Stimulated activated CD4-positive, alpha-beta T cell treated with anti-CD3 and anti-CD28 coated beads, Interleukin-15, amount 100 ng/mL, for 48 hours (primary cell): ENCODE data around the gene FOXA1.

Source experiments
- DNase-seq, 2 donors: peaks; one replicate each; pipeline ENCODE4 v3.0.0-alpha.2; 2020; ENCODE audit warnings: low read depth in 2 of 2

The FOXA1 gene

DNA sequence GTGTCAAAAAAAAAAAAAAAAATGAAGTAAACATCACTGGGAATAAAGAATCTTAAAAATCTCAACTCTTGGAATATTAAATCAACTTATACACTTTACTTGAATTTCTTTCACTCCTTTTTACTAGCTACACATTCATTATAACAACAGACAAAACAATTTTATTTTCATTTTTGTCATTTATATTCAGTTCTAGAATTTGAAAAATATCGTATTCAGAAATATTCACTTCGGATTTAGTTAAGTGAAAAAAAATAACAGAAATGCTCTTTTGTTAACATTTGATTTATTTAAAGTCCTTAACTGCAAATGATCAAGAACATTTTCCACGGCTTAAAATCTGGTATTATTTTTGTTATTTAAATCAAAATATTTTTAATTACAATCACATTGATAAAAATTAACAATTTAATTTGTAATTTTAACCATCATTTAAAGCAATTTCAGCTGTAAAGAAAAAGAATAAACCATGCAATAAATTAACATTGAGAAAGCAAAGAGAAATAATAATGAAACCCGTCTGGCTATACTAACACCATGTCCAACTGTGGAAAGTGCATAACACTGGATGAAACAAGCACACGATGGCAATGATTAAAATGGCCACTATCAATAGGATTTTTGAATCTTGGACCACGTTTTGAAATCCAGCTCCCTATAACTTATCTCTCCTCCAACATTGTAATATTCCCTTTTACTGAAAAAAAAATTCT, 5.2 kb downstream of the FOXA1 start:
- DNase-seq: no peak

DNA sequence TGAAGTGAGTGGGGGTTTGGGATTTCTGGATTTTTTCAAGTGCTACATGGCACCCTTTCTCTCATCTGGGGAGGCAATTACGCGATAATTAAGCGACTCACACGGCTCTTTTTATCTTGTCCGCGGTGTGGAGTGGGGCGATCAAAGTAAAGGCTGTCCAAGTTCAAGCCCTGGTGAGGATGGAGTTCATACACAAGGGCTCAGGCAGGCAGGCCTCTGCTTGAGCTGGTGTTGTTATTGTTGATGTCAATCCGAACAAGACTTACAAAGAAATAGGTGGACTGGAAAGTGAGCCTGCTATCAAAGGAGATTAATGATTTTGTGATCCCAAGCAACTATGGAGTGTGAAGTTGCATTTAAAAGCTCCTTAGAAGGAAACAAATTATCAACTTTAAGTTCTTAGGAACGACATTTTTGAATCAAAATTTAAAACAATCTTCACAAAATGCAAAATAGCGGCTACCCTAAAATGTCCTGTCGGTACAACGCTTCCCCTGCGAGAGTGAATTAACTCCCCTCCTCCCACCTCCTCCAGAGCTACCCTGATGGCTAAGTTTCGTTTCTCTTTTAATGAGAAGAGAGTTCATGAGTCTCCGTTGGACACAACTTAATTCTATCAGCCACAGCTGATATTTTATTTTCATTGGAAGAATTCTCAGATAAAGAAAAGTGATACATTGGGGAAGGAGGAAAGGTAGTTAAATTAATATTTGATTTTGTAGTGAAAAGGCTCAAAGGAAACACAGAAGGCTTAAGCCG, 5.9 kb downstream of the FOXA1 start:
- DNase-seq: no peak

GRCh38 chr14:37588667-37588955, 6.4 kb downstream of the FOXA1 start:
- no peak for DNase-seq

- no peak for DNase-seq
Measured at GRCh38 chr14:37587881-37588666, 7.0 kb downstream of the FOXA1 start.

DNA sequence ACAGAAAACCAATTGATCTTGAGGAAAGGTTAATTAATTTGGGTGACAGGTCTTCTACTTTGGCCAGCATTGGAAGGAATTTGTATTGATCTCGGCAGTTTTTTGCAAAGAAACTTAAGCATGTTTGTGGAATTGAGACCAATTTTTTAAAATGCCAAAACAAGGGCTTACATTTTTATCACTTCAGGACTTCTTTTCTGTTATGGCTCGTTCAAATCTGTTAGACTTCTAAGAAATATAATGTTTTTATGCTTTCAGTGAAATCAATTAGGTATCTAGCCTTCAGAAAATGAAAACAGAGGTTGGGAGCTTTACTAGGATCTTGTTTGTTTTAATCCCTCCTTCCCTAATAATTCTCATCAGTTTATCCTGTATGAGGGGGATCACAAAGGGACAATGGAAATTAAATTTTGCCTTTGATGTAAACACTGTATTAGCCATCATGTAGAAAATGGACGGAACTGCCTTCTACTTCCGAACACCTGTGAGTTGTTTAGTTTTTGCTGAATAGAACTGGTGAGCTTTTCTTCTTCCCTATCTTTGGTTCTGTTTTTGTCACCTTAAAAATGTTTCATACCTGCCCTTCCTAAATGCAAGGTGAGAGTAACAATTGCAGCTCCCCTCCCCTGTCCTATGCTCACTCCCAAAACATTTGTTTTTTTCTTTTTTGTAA, 7.8 kb downstream of the FOXA1 start:
- no peak for DNase-seq

- no peak for DNase-seq
Measured at GRCh38 chr14:37586797-37587130, 8.3 kb downstream of the FOXA1 start.

- no peak for DNase-seq
Measured at GRCh38 chr14:37585971-37586796, 8.9 kb downstream of the FOXA1 start.

GRCh38 chr14:37585101-37585511, 9.9 kb downstream of the FOXA1 start:
- no peak for DNase-seq

DNA sequence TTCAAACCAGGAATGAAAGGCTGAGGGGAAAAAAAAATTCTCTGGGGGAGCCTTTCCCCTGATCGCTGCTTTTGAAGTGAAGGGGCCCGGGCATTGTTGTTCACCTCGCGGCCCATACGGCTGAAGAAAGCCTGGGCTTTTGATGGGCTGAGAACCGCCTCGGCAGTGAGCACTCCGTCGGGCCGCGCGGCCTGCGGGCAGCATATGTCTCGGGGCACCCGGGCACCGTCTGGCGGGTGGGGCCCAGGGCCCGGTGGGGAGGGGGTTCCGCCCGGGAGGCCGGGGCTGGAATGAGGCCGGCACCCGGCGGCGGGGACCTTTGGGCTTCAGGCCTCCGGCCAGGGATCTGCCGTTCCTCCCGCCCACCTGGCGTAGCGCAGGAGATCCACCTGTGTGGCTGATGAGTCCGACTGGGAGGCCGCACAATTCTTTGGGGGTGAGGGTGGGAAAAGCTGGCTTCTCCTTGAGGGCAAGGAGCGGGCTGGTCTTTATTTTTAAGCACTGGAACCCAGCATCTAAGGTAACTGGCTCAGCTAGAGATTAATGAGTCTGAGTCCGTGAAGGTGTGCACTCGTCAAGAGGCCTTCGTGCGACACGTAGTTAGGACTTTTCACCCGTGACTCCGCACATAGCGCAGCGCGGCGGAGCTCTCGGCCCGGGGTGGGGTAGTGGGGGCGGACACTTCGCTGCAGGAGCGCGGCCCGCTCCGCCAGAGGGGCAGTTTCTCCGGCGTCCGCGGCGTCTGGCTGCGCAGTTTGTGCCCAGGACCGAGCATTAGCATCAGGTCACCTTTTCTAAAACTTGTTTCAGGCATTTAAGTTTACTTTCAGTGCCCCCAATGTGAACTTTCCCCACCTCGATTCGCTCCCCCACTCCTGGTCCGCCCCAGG, 10.6 kb downstream of the FOXA1 start:
- no peak for DNase-seq

DNA sequence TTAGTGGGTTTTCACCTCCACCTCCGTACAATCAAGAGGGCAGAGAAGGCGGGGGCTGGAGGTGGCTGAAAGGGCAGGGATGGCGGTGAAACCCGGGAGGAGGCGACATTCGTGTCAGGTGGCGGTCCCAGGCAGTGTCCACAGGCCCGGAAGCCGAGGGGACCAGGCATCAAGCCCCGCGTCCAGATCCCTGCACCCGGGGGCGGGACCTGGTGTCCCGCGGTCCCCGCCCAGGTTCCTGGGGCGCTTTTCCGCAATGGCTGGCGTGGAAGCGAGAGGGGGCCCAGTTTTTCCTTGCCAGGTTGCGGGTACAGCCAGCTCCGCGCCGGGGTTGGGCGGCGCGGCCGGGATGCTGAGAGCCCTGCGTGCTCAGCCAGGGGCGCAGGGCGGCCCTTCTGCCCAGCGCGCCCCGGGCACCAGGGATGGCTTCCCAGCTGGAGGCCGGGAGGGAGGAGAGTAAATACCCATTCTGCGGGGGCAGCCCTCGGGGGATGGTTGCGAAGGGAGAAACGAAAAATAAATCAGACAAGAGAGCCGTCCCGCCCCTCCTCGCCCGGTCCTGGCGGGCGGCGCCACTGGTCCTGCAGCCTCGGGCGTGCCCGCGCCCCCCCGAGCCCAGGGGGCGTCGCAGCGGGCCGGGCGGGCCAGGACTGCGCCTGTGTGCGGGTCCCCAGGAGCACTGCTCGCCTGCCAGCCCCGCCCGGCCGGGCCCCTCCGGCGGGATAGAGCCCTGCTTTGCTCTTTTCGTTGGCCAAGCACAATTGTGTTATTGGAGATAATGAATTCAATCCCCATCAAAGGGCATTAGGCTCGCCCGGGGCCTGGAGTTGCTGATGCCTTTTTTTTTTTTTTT, 11.5 kb downstream of the FOXA1 start:
- no peak for DNase-seq

DNA sequence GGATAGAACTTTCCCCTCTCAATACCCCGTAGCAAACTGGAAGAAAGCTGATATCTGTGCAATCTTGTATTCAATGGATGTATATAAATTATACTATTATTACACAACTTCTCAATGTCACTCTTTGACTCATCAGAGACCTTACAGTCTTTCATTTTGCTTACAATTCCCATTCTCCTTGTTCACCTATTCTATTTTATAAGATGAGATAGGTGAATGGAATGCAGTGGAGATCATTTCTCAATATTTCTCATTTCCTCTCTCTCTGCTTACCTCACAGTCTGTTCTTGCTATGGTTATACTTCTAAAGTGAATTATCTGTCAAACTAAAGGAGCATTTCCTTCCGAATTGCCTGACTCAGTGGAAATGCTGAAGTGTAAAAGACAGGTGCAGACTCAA, 14.9 kb downstream of the FOXA1 start:
- no peak for DNase-seq

DNA sequence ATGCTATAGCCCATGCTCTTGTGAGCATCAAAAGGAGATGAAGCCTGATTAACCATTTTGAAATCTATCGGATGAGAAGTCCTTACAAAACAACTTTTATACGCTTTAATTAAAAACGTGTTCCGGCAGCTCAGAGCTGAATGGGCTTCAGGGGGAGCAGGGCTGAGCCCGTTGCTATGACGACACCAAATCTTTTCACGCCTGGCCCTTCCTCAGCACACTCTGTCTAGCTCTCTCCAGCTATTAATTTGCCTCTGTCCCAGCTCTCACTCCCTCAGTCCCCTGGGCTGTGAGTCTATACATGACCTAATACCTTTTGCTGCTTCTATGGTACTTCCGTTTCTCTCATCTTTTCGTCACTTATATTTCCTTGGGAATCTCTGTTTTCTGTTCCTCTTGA, 15.8 kb downstream of the FOXA1 start:
- DNase-seq: no peak

DNA sequence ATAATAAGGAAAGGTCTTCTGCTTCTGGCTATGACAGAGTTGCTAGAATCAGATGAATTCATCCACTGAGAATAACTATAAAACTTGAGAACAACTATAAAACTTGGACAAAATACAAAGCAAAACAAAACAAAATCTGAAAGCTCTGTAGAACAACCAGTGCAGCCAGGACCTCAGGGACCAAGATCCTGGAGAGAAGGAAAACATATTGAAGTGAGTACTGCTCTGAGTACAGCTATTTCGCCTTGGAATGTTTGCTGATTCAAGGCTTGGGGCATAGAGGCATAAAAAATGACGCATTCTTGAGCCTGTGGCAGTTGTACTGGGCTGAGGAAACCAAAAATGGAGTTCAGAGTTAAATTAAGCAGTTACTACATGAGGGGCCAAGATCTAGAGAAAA, 21.7 kb downstream of the FOXA1 start:
- no peak for DNase-seq

GRCh38 chr14:37571391-37571790, 23.7 kb downstream of the FOXA1 start:
- DNase-seq: no peak

DNA sequence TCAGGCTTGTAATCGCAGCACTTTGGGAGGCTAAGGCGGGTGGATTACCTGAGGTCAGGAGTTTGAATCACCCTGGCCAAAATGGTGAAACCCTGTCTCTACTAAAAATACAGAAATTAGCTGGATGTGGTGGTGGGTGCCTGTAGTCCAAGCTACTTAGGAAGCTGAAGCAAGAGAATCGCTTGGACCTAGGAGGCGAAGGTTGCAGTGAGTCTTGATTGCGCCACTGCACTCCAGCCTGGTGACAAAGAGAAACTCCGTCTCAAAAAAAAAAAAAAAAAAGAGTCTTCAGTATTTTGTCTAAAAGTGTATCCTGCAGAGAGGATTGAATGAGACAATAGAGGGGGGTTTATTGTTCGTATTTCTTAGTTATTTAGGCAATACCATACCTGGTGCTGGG, 25.3 kb downstream of the FOXA1 start:
- no peak for DNase-seq

DNA sequence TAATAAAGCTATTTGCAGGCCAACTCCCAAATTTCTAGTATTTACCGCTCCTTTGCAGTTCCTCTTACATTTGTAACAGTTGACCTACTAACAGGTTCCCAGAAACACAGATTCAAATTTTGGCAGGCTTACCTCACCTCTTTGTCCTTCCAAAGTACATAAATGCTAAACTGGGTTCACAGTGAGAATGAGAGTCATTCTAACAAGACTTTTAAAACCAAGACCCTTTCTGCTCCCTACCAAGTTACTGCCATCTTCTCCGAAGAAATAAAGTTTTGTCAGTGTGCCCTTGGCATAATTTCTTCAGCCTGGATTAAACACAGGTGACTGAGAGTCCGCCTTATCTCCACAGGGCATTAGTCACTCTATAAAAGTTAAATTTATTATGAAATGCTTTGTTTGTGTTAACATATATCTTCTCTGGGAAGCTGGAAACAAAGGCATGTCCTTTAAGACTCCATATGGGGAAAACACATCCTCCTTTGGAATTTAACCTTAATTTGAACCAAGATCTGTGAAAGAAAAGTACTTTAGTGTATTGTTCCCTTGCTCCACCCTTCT, 28.2 kb downstream of the FOXA1 start:
- no peak for DNase-seq

GRCh38 chr14:37565550-37565949, 29.5 kb downstream of the FOXA1 start:
- DNase-seq: no peak

- DNase-seq: no peak
Measured at GRCh38 chr14:37563189-37563588, 31.9 kb downstream of the FOXA1 start.

- no peak for DNase-seq
Measured at GRCh38 chr14:37559386-37559785, 35.7 kb downstream of the FOXA1 start.
